Measurements from ENCODE around the gene PCDHA4.
A peak's percentile ranks its signal among the peaks of the same experiment; 100 is the strongest.
"Not testable (repeated sequence)": the region's sequence is repeated elsewhere in the genome, so short reads cannot be mapped to it uniquely, and the experiment has no call there.

Gene PCDHA4

GRCh38 chr5:140800816-140801493, 5.9 kb upstream of the PCDHA4 start, which contains the start of gene PCDHA3:
TSS of gene PCDHA3 (plus strand) at chr5:140801057.
- H3K4me3 ChIP-seq, result peak within 1 kb of the TSS; percentile 37 to 40
- H3K4me1 ChIP-seq, result no peaks in the 10 kb centered on the region
- peaks cover 0 to 7% of the 10 kb centered on the region in 2 donors for H3K27me3 ChIP-seq
- intact Hi-C loops (cut with DNase I; ENCODE audit: low total_unique reads), result loop anchor here (10.0 kb wide), 1 partner anchor 244 kb away; no protein-coding TSS in a partner anchor
- H3K36me3 ChIP-seq, result peaks cover 0 to 4% (median 0%) of the 10 kb centered on the region in 3 donors
- DNase-seq, result peak in 1 of 2 donors; percentile 60
- peaks cover 0 to 45% (median 45%) of the 10 kb centered on the region in 3 donors for H3K9me3 ChIP-seq
- no peak within 1 kb of the TSS for H3K27ac ChIP-seq
- TF ChIP-seq CTCF (IDR thresholded peaks at IDR 0.05), result peak; percentile 12 to 19

- H3K9me3 ChIP-seq, result peaks cover 0 to 45% (median 40%) of the 10 kb centered on the region in 3 donors
- H3K27ac ChIP-seq, result no peak overlapping the region
- no peak for TF ChIP-seq CTCF (IDR thresholded peaks at IDR 0.05)
- peak overlapping the region; percentile 37 to 40 for H3K4me3 ChIP-seq
- peaks cover 0 to 6% of the 10 kb centered on the region in 2 donors for H3K27me3 ChIP-seq
- peaks cover 0 to 4% (median 0%) of the 10 kb centered on the region in 3 donors for H3K36me3 ChIP-seq
- no peaks in the 10 kb centered on the region for H3K4me1 ChIP-seq
- intact Hi-C loops (cut with DNase I; ENCODE audit: low total_unique reads), result loop anchor here (10.0 kb wide), 1 partner anchor 243 kb away; no protein-coding TSS in a partner anchor
- DNase-seq, result no peak
These were observed 5.4 kb upstream of the PCDHA4 start for GRCh38 chr5:140801494-140801841.

- peaks cover 0 to 45% (median 38%) of the 10 kb centered on the region in 3 donors for H3K9me3 ChIP-seq
- H3K27me3 ChIP-seq, H3K4me1 ChIP-seq, DNase-seq, H3K27ac ChIP-seq, H3K4me3 ChIP-seq, H3K36me3 ChIP-seq: not testable (repeated sequence)
- intact Hi-C loops (cut with DNase I; ENCODE audit: low total_unique reads), result loop anchor here (10.0 kb wide), 1 partner anchor 242 kb away; no protein-coding TSS in a partner anchor
These were observed 4.5 kb upstream of the PCDHA4 start for GRCh38 chr5:140802381-140802780.

GRCh38 chr5:140802781-140803271, 4.0 kb upstream of the PCDHA4 start:
- no peak for TF ChIP-seq CTCF (IDR thresholded peaks at IDR 0.05)
- peaks cover 0 to 46% (median 40%) of the 10 kb centered on the region in 3 donors for H3K9me3 ChIP-seq
- H3K4me1 ChIP-seq, result no peaks in the 10 kb centered on the region
- intact Hi-C loops (cut with DNase I; ENCODE audit: low total_unique reads), result loop anchor here (10.0 kb wide), 1 partner anchor 242 kb away; no protein-coding TSS in a partner anchor
- no peak overlapping the region for H3K4me3 ChIP-seq
- H3K27me3 ChIP-seq, result no peaks in the 10 kb centered on the region
- DNase-seq, result peak in 1 of 2 donors; percentile 59
- no peak overlapping the region for H3K27ac ChIP-seq
- H3K36me3 ChIP-seq, result peaks cover 0 to 4% (median 0%) of the 10 kb centered on the region in 3 donors

- peaks cover 0 to 46% (median 28%) of the 10 kb centered on the region in 3 donors for H3K9me3 ChIP-seq
- not testable (repeated sequence) for H3K4me1 ChIP-seq, H3K27me3 ChIP-seq, DNase-seq, H3K27ac ChIP-seq, H3K4me3 ChIP-seq, H3K36me3 ChIP-seq
- intact Hi-C loops (cut with DNase I; ENCODE audit: low total_unique reads), result loop anchor here (10.0 kb wide), 1 partner anchor 236 kb away; no protein-coding TSS in a partner anchor
These were observed 1.5 kb downstream of the PCDHA4 start for GRCh38 chr5:140808241-140808888.

- Histone ChIP-seq H3K36me3 (no peaks in the 10 kb centered on the region), H3K4me1 (no peaks in the 10 kb centered on the region), H3K9me3 (peaks cover 0 to 48% (median 24%) of the 10 kb centered on the region in 3 donors), H3K4me3 (no peak overlapping the region), H3K27me3 (no peaks in the 10 kb centered on the region), H3K27ac (no peak overlapping the region)
- TF ChIP-seq CTCF (IDR thresholded peaks at IDR 0.05), result no peak
- no peak for DNase-seq
- intact Hi-C loops (cut with DNase I; ENCODE audit: low total_unique reads), result loop anchor here (10.0 kb wide), 1 partner anchor 236 kb away; no protein-coding TSS in a partner anchor
These were observed 2.0 kb downstream of the PCDHA4 start for GRCh38 chr5:140808889-140809291.

All from tibial artery (tissue), 4 donors.